Activated CD4-positive, alpha-beta memory T cell treated with anti-CD3 and anti-CD28 coated beads, Interleukin-2, amount 10 ng/mL, durations not matched to agents 7 days and 5 days (primary cell): ENCODE results near the gene MAST4. TPM values are rescaled to one million over a fixed set of nuclear protein-coding genes. Genes with fewer than 3 reads are reported as not detected.

Source experiments
- CTCF ChIA-PET: fragments of 350-600 bp; sonication (Branson Sonifier 250); formaldehyde crosslinking; loops from one replicate; lab custom pipeline; 2021; ENCODE audit warnings: antibody characterized with exemption, inconsistent platforms; lab: Charles Lee
- POLR2A ChIA-PET: fragments of 350-600 bp; sonication (Branson Sonifier 250); formaldehyde crosslinking; loops from one replicate; lab custom pipeline; 2021; ENCODE audit warnings: antibody characterized with exemption; lab: Charles Lee
- DNase-seq: peaks from one replicate; pipeline ENCODE4 v3.0.0-alpha.2; 2020
- H3K27ac Mint-ChIP-seq: one replicate; pipeline ENCODE4 v1.8.0; 2021; ENCODE audit warnings: mild to moderate bottlenecking, mixed read lengths
- H3K27me3 Mint-ChIP-seq: one replicate; pipeline ENCODE4 v1.8.0; 2021; ENCODE audit warnings: mixed read lengths
- H3K36me3 Mint-ChIP-seq: one replicate; pipeline ENCODE4 v1.8.0; 2021; ENCODE audit warnings: low read depth, mixed read lengths
- H3K4me1 Mint-ChIP-seq: one replicate; pipeline ENCODE4 v1.8.0; 2021; ENCODE audit warnings: mixed read lengths
- H3K4me3 Mint-ChIP-seq: one replicate; pipeline ENCODE4 v1.8.0; 2021; ENCODE audit warnings: mild to moderate bottlenecking, mixed read lengths
- H3K9me3 Mint-ChIP-seq: one replicate; pipeline ENCODE4 v1.8.0; 2021; ENCODE audit warnings: mixed read lengths
- total RNA-seq, 2 experiments: library from RNA; stranded (reverse); gene quantifications; one replicate each; pipeline ENCODE4 v1.2.3, GENCODE V29; 2021

Gene MAST4
- total RNA-seq, 2 experiments from 2014 or later: 38.0 to 38.3 TPM

GRCh38 chr5:66875315-66875714 is 279.1 kb downstream of the MAST4 start:
- Mint-ChIP-seq H3K27ac (no peak overlapping the region), H3K4me1 (peaks cover 8% of the 10 kb centered on the region), H3K9me3 (no peaks in the 10 kb centered on the region), H3K4me3 (no peak overlapping the region), H3K36me3 (peaks cover 3% of the 10 kb centered on the region), H3K27me3 (peaks cover 8% of the 10 kb centered on the region)
- CTCF ChIA-PET: interaction anchor here (1.3 kb wide), 1 partner anchor 61 kb away, joined by 4 read pairs; no protein-coding TSS in a partner anchor
- DNase-seq: no peak
- POLR2A ChIA-PET: no interaction called here

GRCh38 chr5:66876266-66876807 is 280.1 kb downstream of the MAST4 start:
- POLR2A ChIA-PET: no interaction called here
- CTCF ChIA-PET: interaction anchor here (1.3 kb wide), 1 partner anchor 62 kb away, joined by 4 read pairs; no protein-coding TSS in a partner anchor
- no peak overlapping the region for H3K27ac Mint-ChIP-seq

GRCh38 chr5:66877843-66878242 is 281.6 kb downstream of the MAST4 start:
- ChIA-PET CTCF (no interaction called here), POLR2A (no interaction called here)
- no peak for DNase-seq
- Mint-ChIP-seq H3K9me3 (no peaks in the 10 kb centered on the region), H3K4me1 (peaks cover 14% of the 10 kb centered on the region), H3K27me3 (peaks cover 14% of the 10 kb centered on the region), H3K36me3 (peaks cover 3% of the 10 kb centered on the region), H3K4me3 (no peak overlapping the region), H3K27ac (no peak overlapping the region)

More at GRCh38 chr5:66876266-66876807, 280.1 kb downstream of the MAST4 start:
- Mint-ChIP-seq H3K36me3 (peaks cover 3% of the 10 kb centered on the region), H3K4me3 (no peak overlapping the region), H3K27me3 (peaks cover 11% of the 10 kb centered on the region), H3K4me1 (peaks cover 8% of the 10 kb centered on the region), H3K9me3 (no peaks in the 10 kb centered on the region)
- DNase-seq: no peak

GRCh38 chr5:66880401-66880800 is 284.2 kb downstream of the MAST4 start:
- Mint-ChIP-seq H3K27me3 (peaks cover 14% of the 10 kb centered on the region), H3K27ac (no peak overlapping the region), H3K4me3 (no peak overlapping the region), H3K4me1 (peaks cover 19% of the 10 kb centered on the region), H3K36me3 (peaks cover 3% of the 10 kb centered on the region), H3K9me3 (no peaks in the 10 kb centered on the region)
- no peak for DNase-seq
- CTCF ChIA-PET: no interaction called here
- POLR2A ChIA-PET: no interaction called here

- no peak for DNase-seq
- Mint-ChIP-seq H3K9me3 (no peaks in the 10 kb centered on the region), H3K36me3 (no peaks in the 10 kb centered on the region), H3K4me3 (no peak overlapping the region), H3K27ac (no peak overlapping the region), H3K4me1 (peaks cover 19% of the 10 kb centered on the region), H3K27me3 (peaks cover 11% of the 10 kb centered on the region)
- POLR2A ChIA-PET: no interaction called here
- CTCF ChIA-PET: no interaction called here
Measured at GRCh38 chr5:66881480-66882161, 285.4 kb downstream of the MAST4 start.

- DNase-seq: peak; percentile 30
- Mint-ChIP-seq H3K27me3 (peaks cover 11% of the 10 kb centered on the region), H3K27ac (no peak overlapping the region), H3K4me3 (no peak overlapping the region), H3K36me3 (no peaks in the 10 kb centered on the region), H3K9me3 (no peaks in the 10 kb centered on the region), H3K4me1 (peaks cover 18% of the 10 kb centered on the region)
- POLR2A ChIA-PET: no interaction called here
- CTCF ChIA-PET: interaction anchor here (0.5 to 1.0 kb wide), 2 partner anchors 18 to 19 kb away, joined by 3 read pairs; no protein-coding TSS in a partner anchor
Measured at GRCh38 chr5:66882606-66883227, 286.5 kb downstream of the MAST4 start.

GRCh38 chr5:66884564-66885243 is 288.5 kb downstream of the MAST4 start:
- Mint-ChIP-seq H3K9me3 (no peaks in the 10 kb centered on the region), H3K36me3 (no peaks in the 10 kb centered on the region), H3K4me3 (no peak overlapping the region), H3K27ac (no peak overlapping the region), H3K4me1 (peaks cover 11% of the 10 kb centered on the region), H3K27me3 (peaks cover 8% of the 10 kb centered on the region)
- CTCF ChIA-PET: no interaction called here
- POLR2A ChIA-PET: no interaction called here
- no peak for DNase-seq

GRCh38 chr5:66886941-66887340 is 290.7 kb downstream of the MAST4 start:
- Mint-ChIP-seq H3K9me3 (no peaks in the 10 kb centered on the region), H3K4me1 (peaks cover 11% of the 10 kb centered on the region), H3K27ac (no peak overlapping the region), H3K36me3 (no peaks in the 10 kb centered on the region), H3K4me3 (no peak overlapping the region), H3K27me3 (peaks cover 13% of the 10 kb centered on the region)
- DNase-seq: no peak
- POLR2A ChIA-PET: no interaction called here
- CTCF ChIA-PET: no interaction called here

GRCh38 chr5:66888613-66889012 is 292.4 kb downstream of the MAST4 start:
- POLR2A ChIA-PET: interaction anchor here (1.2 kb wide), 1 partner anchor 45 kb away, joined by 3 read pairs; no protein-coding TSS in a partner anchor
- DNase-seq: no peak
- Mint-ChIP-seq H3K27me3 (peaks cover 13% of the 10 kb centered on the region), H3K27ac (no peak overlapping the region), H3K36me3 (no peaks in the 10 kb centered on the region), H3K4me1 (peaks cover 10% of the 10 kb centered on the region), H3K9me3 (no peaks in the 10 kb centered on the region), H3K4me3 (no peak overlapping the region)
- CTCF ChIA-PET: interaction anchor here (1.0 kb wide), 1 partner anchor 15 kb away, joined by 3 read pairs; no protein-coding TSS in a partner anchor

GRCh38 chr5:66889056-66889455 is 292.9 kb downstream of the MAST4 start:
- ChIA-PET POLR2A (interaction anchor here (1.2 kb wide), 1 partner anchor 46 kb away, joined by 3 read pairs; no protein-coding TSS in a partner anchor), CTCF (interaction anchor here (1.0 kb wide), 1 partner anchor 15 kb away, joined by 3 read pairs; no protein-coding TSS in a partner anchor)
- no peak overlapping the region for H3K27ac Mint-ChIP-seq
- H3K9me3 Mint-ChIP-seq: no peaks in the 10 kb centered on the region
- peaks cover 10% of the 10 kb centered on the region for H3K4me1 Mint-ChIP-seq
- DNase-seq: no peak
- peaks cover 17% of the 10 kb centered on the region for H3K27me3 Mint-ChIP-seq
- no peaks in the 10 kb centered on the region for H3K36me3 Mint-ChIP-seq
- H3K4me3 Mint-ChIP-seq: no peak overlapping the region

GRCh38 chr5:66889524-66889923 is 293.3 kb downstream of the MAST4 start:
- no peaks in the 10 kb centered on the region for H3K36me3 Mint-ChIP-seq
- DNase-seq: no peak
- peaks cover 10% of the 10 kb centered on the region for H3K4me1 Mint-ChIP-seq
- H3K27ac Mint-ChIP-seq: no peak overlapping the region
- CTCF ChIA-PET: interaction anchor here (0.8 to 1.0 kb wide), 2 partner anchors 15 to 75 kb away, joined by 3 to 4 read pairs; no protein-coding TSS in a partner anchor
- POLR2A ChIA-PET: interaction anchor here (1.2 kb wide), 1 partner anchor 46 kb away, joined by 3 read pairs; no protein-coding TSS in a partner anchor
- no peaks in the 10 kb centered on the region for H3K9me3 Mint-ChIP-seq
- H3K4me3 Mint-ChIP-seq: no peak overlapping the region
- H3K27me3 Mint-ChIP-seq: peaks cover 20% of the 10 kb centered on the region

GRCh38 chr5:66891184-66891925 is 295.2 kb downstream of the MAST4 start:
- Mint-ChIP-seq H3K36me3 (peaks cover 3% of the 10 kb centered on the region), H3K9me3 (no peaks in the 10 kb centered on the region), H3K4me3 (no peak overlapping the region), H3K27me3 (peaks cover 26% of the 10 kb centered on the region), H3K4me1 (peaks cover 10% of the 10 kb centered on the region), H3K27ac (no peak overlapping the region)
- POLR2A ChIA-PET: no interaction called here
- DNase-seq: no peak
- CTCF ChIA-PET: interaction anchor here (1.0 kb wide), 1 partner anchor 27 kb away, joined by 3 read pairs; no protein-coding TSS in a partner anchor
